ENCODE results near the gene LRIG1.
"Not testable (repeated sequence)": the region's sequence is repeated elsewhere in the genome, so short reads cannot be mapped to it uniquely, and the experiment has no call there.

Gene LRIG1

DNA sequence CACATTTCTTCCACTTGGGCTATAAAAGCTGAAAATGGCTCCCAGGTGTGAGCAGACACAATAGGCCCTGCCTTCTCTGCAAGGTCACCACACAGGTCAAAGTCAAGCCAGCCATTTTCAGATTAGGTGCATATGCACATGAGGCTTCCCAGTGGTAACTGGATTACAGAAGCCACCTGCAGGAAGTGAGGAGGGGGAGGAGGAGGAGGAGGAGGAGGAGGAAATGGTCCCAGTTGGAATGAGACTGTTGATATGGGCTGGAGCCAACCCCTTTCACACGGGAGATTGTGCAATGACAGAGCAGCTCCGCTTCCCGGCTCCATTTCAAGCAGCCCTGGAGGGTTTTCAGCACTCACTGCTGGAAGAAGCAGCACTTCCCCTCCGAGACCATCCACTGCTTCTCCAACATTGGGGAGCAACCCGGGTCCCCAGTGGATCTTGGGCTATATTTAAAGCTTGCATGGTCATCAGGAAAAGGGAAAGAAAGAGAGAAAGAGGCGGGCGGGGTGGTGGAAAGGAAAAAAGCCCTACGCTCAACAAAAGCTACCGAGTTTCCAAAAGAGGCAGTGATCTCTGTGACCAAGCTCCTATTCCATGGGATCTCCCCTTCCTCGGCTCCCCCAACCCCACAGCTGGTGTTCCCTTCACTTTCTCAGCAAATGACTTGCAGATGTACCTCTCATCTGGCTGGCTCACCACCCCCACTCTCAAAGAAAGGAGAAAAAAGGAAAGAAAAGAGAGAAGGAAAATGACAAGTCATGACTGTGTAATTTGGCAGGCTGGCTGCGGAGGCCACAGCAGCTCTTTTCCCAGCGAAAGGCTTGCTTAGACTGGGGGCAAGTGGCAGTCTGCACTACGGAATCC, 58.3 kb downstream of the LRIG1 start:
- DNase-seq (ENCODE audit: low read depth in 2 of 2) = no peak

DNA sequence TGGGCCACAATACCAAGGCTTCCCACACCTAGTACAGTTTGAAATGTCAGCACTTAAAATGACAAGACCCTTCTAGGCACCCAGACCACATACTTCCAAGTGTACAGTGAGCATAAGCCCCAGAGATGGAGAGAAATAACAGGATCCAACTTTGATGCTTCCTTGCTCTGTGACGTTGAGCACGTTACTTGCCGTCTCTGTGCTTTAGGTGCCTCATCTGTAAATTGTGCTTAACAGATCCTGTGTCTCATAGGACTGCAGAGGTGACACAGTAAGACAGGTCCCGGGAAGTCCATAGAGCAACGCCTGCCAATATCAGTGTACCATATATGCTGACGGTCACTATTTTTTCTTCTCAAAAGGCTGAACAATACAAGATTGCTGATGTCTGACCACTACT, 59.1 kb downstream of the LRIG1 start:
- DNase-seq (ENCODE audit: low read depth in 2 of 2) = no peak

DNA sequence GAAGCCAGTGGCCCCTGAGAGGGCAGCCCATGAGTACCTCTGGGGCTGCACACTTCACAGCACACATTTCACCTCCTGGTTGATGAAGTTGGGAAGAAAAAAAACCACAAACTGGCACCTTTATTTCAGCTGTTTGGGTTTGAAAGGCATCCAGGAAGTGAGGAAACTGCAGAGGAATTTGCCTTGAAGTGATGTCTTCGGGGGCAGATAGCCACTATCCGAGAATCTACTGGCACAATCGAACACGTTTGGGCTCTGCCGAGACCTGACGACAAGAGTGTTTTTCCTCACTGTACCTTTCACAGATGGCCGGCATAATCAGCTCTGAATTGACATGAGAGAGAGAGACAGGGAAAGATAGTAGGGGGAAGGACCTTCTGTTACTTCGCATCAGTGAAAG, 59.7 kb downstream of the LRIG1 start:
- DNase-seq (ENCODE audit: low read depth in 2 of 2) = no peak

DNA sequence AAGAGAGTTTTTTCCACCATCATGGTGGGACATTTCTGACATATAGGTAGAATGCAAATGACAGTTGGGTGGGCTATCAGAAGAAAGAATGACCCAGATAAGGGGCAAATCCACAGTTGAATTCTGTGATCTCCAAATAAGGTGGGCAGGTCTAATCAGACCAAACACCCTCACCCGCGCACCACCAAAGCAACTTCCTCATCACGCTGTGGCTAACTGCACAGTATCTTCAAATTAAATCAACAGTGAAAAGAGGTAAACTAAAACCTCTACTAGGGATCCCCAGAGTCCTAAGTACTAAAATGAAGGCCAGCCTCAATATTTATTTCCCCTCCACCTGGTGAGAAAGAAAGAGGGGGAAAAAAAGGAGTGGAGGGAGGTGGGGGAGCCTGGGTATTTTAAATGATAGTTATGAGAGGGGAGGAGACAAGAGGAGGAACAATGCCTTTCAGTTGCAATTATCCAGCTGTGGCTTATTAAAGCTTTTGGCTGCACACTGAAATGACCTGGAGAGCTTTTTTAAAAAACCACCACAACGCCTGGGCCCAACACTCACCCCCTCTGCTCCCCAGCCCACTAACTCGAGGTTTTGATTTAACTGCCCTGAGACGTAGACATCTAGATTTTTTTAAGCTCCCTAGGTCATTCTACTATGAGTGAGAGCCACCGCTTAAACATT, 61.0 kb downstream of the LRIG1 start:
- no peak for DNase-seq (ENCODE audit: low read depth in 2 of 2)

DNA sequence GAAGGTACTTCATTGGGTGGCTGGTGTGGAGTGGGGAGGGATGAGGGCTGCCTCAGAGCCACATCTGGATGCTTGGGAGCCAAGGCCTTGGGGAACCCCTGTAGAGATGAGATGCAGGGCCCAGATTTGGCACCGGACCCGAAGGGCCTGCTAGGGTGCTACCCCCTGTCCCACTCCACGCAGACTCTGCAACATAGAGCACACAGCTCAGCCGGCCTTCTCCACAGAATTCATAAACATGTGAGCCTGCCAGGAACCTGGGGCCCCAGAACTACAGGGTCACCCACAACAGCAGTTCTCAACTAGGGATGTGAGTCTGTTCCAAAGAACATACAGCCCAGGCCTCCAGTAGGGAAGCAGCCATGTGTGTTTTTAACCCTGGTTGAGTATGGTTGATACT, 62.8 kb downstream of the LRIG1 start:
- no peak for DNase-seq (ENCODE audit: low read depth in 2 of 2)

DNA sequence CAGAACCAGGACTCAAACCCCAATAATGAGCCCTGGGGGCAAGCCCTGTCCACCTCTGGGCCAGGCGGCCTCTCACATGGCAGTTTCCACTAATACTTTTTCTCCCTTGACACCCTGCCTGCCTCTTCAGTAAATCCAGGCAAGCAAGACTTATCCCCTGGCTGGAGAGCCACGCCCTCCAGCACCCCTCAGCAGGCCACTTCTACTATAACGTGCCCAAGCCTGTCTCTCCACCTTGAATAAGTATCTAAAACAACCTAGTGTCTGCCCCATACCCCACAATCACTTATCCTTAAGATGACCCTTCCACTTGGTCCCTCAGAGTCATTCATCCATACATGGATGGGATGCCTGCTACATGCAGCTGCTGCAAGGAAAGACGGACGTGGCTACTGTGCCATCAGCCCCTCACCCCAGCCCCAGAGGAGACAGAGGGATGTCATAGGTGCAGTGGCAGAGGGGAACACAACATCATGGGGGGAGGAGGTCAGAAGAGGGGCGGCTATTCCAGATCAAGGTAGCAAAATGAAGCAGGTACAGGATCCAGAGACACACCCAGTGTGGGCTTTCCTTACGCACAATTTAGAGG, 63.4 kb downstream of the LRIG1 start:
- DNase-seq (ENCODE audit: low read depth in 2 of 2) = no peak

DNA sequence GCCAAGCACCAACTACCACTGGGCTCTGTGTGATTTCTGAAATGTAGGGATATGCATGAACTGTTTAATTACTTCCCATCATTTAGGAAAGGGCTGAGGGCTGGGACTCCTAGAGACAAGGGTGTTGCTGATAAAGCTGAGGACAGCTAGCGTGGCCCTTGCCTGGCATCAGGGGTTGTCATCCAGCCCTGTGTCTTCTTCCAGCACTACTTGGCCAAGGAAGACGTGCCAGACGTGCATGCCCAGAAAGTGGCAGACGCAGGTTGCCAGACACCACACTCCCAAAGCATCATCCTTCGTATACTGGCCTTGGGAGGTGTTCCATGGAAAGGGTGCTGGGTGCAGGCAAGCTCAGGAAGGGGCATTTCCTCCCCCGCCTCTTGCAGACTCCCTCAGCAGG, 64.8 kb downstream of the LRIG1 start:
- DNase-seq (ENCODE audit: low read depth in 2 of 2) = no peak

DNA sequence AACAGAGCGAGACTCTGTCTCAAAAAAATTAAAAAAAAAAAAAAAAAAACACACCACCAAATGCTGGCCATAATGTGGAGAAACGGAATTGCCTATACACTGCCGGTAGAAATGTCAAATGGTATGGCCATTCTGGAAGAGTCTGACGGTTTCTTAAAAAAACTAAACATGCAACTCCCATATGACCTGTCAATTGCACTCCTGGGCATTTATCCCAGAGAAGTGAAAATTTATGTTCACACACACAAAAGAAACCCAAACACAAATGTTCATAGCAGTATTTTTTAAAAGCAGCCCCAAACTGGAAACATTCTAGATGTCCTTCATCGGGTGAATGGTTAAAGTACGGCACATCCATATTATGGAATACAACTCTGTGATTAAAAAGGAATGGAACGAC, 66.1 kb downstream of the LRIG1 start:
- DNase-seq (ENCODE audit: low read depth in 2 of 2) = no peak

DNA sequence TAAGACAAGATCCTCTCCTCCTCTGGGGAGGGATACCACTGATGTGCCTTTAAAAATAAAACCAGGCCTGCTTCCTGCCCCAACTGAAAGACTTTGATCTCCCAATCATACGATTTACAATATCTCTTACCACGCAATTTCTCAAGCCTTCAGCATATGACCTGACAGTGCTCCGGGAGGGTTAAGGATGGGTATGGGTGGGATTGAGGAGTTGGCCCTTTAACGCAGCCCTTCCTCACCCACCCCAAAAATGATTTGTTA, 67.4 kb downstream of the LRIG1 start:
- DNase-seq (ENCODE audit: low read depth in 2 of 2) = no peak

DNA sequence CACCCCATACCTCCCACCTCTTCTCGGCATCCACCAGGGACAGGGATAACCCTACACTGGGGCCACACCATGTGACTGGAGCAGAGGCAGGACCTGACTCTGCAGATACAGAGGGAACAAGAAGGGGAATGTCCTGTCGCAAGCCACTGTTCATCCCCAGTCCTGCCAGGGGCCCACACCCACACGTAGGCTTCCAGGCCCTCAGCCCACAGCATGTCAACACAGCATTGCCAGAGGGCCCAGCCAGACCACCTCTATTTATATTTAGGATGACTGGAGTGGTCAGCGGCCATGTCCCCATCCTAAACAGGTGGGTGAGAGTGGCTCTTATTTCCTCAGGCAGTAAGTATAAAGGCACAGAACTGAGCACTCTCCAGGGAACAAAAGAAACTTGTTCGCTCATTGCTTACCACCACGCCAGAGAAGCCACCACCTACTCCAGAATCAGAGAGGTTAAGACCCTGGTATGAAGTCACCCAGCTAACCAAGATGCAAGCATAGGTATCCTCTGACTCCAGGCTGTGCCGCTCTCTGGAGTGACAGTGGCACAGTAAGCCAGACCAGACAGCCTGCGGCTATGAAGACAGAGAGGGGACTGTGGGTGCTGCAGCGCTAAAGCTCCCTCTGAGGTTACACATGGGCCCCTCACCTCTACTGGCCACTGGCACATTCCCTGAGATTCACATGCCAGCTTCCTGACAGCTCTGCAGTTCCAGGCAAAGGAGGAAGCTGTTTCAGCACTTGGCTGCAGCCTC, 67.9 kb downstream of the LRIG1 start:
- no peak for DNase-seq (ENCODE audit: low read depth in 2 of 2)

DNA sequence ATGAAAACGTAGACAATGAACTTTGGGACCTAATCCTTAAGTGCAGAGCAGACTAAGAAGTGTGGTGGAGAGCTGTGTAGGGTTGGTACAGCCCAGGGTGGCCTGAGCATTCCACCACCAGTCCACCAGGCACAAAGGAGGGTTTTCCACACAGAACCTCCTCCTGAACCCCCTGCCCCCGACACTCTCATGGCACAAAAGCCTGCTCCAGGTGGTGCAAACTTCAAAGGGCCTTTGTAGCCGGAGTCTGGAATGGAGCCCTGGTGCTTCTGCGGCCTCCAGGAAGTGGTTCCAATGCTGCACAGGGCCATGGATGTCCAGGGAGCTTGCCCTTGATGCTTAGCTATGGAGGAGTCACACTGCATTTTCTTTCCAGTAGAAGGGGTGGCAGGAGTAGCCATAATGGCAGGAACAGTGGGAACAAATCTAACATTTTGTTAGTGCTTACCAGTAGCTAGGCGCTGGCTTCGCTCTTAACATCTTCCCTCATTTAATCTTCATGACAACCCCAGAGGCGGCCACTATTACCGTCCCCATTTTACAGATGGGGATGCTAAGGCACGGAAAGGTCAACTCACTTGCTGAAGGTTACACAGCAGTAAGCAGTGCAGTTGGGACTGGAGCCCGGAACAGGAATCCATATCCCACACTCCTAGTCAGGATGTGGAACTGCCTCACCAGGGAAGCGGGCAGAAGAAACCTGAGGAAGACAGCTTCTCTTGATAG, 68.6 kb downstream of the LRIG1 start:
- DNase-seq (ENCODE audit: low read depth in 2 of 2) = no peak

DNA sequence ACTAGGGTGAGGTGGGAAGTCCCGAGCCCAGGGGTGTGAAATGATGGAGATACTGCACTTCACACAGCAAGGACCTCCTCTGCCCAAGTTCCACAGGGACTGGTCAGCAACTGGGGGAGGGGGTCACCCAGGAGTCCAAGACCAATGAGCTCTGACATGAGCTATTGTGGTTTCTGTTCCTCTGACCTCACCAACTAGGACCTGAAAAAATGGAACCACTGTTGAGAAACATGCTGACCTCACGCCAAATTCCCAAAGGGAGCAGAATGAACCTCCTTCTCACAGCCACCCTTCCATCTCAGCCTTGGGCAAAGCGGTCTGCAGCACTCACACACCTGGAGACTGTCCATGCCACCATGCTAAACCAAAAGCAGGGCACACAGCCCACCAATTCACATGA, 69.3 kb downstream of the LRIG1 start:
- no peak for DNase-seq (ENCODE audit: low read depth in 2 of 2)

DNA sequence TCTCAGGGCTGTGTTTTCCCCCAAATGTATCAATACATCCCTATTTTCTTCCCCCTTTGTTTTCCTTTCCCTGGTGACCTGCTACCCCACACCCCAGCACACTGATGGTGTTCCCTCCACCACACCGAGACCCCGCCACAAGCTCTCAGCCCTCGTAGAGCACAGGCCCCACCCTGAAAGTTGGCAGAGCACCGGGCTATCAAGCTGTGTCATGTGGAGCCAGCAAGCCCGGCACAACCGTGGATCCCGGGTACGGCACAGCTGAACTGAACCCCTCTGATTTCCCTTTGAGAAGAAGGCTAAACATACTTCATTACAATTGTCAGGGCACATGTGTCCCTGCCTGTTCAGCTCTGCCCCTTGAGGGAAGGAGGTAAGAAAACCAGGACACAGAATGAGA, 69.9 kb downstream of the LRIG1 start:
- no peak for DNase-seq (ENCODE audit: low read depth in 2 of 2)

DNA sequence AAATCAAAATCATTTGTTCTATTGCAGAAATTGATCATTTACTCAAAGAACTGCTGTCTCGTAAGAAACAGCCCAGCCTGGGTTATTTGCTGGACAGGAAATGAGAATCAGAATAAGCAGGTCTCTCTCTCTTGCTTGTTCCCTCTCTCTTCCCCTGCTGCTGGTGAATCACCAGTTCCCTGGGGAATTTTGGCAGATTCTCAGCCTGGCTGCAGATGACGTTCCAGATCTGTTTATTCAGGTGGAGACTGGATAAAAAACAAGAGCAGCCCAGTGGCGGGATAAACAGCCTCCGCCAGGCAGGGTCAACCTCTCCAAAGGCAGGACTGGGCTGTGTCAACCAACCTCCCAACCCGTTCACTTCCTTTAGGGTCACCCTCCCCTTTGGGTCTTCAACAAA, 72.1 kb downstream of the LRIG1 start:
- no peak for DNase-seq (ENCODE audit: low read depth in 2 of 2)

DNA sequence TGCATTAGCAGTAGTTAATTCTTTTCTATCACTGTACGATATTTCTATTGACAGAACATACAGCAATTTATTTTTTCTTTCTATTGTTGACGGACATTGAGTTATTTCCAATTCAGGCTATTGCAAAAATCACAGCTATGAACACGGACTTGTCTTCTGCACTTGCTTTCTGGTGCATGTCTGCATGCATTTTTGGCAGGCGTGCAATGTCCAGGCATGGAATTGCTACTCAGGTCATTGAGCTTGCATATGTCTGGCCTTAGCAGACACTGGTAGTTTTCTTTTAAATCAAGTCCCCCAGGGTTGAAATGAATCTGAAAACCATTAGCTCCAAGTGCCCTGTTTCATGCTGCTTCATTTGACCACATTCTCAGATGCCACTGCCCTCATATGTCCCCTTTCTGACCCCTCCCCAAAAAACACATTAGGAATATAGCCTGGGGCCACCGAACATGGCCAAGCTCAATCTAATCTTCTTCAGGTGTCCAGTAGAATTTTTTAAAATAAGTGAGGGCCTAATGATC, 72.8 kb downstream of the LRIG1 start:
- no peak for DNase-seq (ENCODE audit: low read depth in 2 of 2)

DNA sequence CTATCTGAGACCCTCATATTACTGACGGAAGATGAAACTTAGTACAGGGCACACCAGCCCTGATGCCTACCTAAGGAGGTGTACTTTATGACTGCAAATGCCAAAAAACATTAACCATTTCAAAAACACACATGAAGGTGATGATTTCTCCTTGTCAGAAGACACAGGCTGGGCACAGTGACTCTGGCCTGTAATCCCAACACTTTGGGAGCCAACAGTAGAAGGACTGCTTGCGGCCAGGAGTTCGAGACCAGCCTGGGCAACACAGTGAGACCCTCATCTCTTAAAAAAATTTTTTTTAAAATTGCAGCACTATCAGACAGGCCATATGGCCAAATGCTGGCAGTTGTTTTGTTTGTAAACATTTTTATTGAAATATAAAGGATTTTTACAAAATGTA, 73.5 kb downstream of the LRIG1 start:
- DNase-seq (ENCODE audit: low read depth in 2 of 2) = no peak

DNA sequence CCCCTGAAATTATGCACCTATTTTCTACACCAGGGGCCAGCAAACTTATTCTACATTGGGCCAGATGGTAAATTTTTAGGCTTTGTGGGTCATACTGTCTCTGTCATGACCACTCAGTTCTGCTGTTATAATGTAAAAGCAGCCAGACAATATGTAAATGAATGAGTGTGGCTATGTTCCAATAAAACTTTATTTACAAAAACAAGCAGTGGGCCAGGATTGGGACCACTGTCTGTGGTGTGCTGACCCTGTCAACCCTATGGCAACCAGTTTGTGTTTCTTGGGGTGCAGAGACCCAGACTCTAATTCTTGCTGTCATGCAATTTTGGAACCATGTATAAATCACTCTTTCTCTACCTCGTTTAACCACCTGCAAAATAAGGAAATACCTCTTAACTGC, 74.7 kb downstream of the LRIG1 start:
- no peak for DNase-seq (ENCODE audit: low read depth in 2 of 2)

DNA sequence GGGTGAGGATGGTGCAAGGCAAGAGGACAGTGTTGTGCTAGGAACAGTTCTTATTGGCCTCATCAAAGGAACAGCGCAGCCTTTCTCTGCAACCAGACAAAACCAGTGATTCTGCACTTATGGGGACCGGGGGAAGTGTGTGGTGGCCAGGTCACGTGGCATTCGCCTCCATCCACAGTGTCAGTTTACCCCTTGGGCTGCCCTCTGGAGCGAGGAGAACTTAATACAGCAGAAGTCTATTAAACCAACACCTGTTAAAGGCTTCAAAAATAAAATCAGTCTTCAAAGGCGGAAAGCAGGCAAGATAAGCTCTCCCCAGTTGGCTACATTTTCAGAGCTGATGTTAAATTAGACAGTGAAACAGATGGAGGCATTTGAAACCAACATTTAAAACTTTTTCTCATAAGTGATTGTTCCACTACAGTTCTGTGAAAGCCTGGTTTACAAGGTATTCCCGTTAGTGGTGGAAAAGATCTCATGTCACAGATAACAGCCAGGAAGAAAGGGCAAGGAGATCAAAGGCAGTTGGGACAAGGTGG, 75.2 kb downstream of the LRIG1 start:
- DNase-seq (ENCODE audit: low read depth in 2 of 2) = no peak

DNA sequence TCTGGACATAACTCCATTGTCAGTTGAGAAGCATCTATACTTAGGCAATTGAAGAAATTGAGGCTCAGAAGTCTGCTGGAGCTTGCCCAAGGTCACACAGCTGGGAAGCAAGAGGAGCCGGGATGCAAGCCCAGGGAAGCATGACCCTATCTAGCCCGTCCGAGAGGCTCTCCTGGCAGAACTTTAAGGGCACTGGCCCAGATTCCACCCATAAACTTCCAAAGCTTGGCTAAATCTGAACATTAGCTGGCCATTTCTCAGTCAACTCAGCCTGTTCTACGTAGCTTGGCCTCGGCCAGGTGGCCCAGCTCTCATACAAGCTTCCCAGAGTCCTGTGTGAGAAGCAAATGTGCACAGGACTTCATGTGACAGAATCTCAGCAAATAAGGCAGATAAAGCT, 75.8 kb downstream of the LRIG1 start:
- no peak for DNase-seq (ENCODE audit: low read depth in 2 of 2)

DNA sequence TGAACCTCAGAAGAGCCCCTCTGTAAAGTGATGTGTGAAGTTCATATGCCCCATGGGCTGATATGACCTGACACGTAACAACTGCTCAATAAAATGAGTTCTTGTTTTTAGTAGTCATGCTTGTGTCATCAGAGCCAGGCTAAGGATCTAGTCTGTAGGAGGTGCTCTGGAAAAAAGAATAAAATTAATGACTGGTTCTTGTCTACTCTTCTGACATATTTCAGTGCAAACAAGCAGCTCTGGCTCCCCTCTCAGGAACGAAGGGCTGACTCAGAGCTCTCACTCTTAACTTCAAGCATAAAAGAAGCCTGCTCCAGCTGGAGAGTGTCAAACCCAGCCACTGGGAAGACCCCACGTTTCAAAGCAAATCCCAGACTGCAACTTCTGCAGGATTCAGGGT, 77.0 kb downstream of the LRIG1 start:
- DNase-seq (ENCODE audit: low read depth in 2 of 2) = no peak

DNA sequence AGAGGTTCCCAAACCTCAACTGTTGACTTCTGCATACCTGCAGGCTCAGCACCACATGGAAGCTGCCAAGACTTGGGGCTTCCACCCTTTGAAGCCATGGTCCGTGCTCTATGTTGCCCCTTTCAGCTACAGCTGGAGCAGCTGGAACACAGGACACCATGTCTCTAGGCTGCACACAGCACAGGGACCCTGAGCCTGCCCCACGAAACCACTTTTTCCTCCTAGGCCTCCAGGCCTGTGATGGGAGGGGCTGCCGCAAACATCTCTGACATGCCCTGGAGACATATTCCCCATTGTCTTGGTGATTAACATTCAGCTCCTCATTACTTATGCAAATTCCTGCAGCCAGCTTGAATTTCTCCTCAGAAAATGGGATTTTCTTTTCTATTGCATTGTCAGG, 78.9 kb downstream of the LRIG1 start:
- not testable (repeated sequence) for DNase-seq (ENCODE audit: low read depth in 2 of 2)
